Neural progenitor cell (in vitro differentiated cells): ENCODE data around the gene FAM131A. TPM values are rescaled to one million over a fixed set of nuclear protein-coding genes. Genes with fewer than 3 reads are reported as not detected.
A peak's percentile ranks its signal among the peaks of the same experiment; 100 is the strongest.

Experiments used
- DNase-seq: peaks from one replicate; pipeline ENCODE4 v3.0.0-alpha.2; 2016; ENCODE audit warnings: low spot score
- H2AFZ ChIP-seq: fragments of 200-600 bp; sonication (generic); replicated peaks from 2 replicates; pipeline ENCODE4 v1.6.1; 2016; ENCODE audit warnings: antibody characterized with exemption
- H3F3A ChIP-seq: fragments of 200-600 bp; sonication (generic); 2 replicates; pipeline ENCODE4 v1.6.1; 2016; ENCODE audit warnings: antibody characterized with exemption, low read depth
- H3K27ac ChIP-seq: fragments of 200-600 bp; sonication (generic); 2 replicates; pipeline ENCODE4 v1.5.1; 2016; ENCODE audit warnings: mild to moderate bottlenecking
- H3K27me3 ChIP-seq: fragments of 200-600 bp; sonication (generic); 2 replicates; pipeline ENCODE4 v1.6.1; 2016; ENCODE audit warnings: mild to moderate bottlenecking, moderate library complexity
- H3K36me3 ChIP-seq: fragments of 200-600 bp; sonication (generic); 2 replicates; pipeline ENCODE4 v1.5.1; 2016
- H3K4me1 ChIP-seq: fragments of 200-600 bp; sonication (generic); 2 replicates; pipeline ENCODE4 v1.6.1; 2016; ENCODE audit warnings: mixed run types
- H3K4me2 ChIP-seq: fragments of 200-600 bp; sonication (generic); 2 replicates; pipeline ENCODE4 v1.6.1; 2016
- H3K4me3 ChIP-seq: fragments of 200-600 bp; sonication (generic); 2 replicates; pipeline ENCODE4 v1.5.1; 2016
- H3K79me2 ChIP-seq: fragments of 200-600 bp; sonication (generic); 2 replicates; pipeline ENCODE4 v1.6.1; 2016; ENCODE audit warnings: low read depth
- H3K9ac ChIP-seq: fragments of 200-600 bp; sonication (generic); 2 replicates; pipeline ENCODE4 v1.6.1; 2016
- H3K9me3 ChIP-seq: fragments of 200-600 bp; sonication (generic); 2 replicates; pipeline ENCODE4 v1.5.1; 2016; ENCODE audit warnings: low read depth
- H4K20me1 ChIP-seq: fragments of 200-600 bp; sonication (generic); 2 replicates; pipeline ENCODE4 v1.6.1; 2016; ENCODE audit warnings: low read depth
- H3K27ac Mint-ChIP-seq: 3 replicates; pipeline ENCODE4 v1.8.0; 2021; ENCODE audit warnings: mixed read lengths
- H3K27me3 Mint-ChIP-seq: 2 replicates; pipeline ENCODE4 v1.8.0; 2022; ENCODE audit warnings: low read depth, mild to moderate bottlenecking, inconsistent platforms, moderate library complexity, mixed read lengths; ENCODE audit not compliant: insufficient read depth
- H3K36me3 Mint-ChIP-seq: 3 replicates; pipeline ENCODE4 v1.8.0; 2021; ENCODE audit warnings: mixed read lengths
- H3K4me1 Mint-ChIP-seq: 3 replicates; pipeline ENCODE4 v1.8.0; 2021; ENCODE audit warnings: mixed read lengths
- H3K4me3 Mint-ChIP-seq: 3 replicates; pipeline ENCODE4 v1.8.0; 2021; ENCODE audit warnings: mild to moderate bottlenecking, moderate library complexity, mixed read lengths
- H3K9me3 Mint-ChIP-seq: 3 replicates; pipeline ENCODE4 v1.8.0; 2020; ENCODE audit warnings: mixed read lengths
- CTCF ChIP-seq: fragments of 200-600 bp; sonication (generic); IDR thresholded peaks from 2 replicates; pipeline ENCODE4 v1.5.1; 2017; ENCODE audit warnings: antibody characterized with exemption, mild to moderate bottlenecking
- EZH2 ChIP-seq: fragments of 200-600 bp; sonication (generic); IDR thresholded peaks from 2 replicates; pipeline ENCODE4 v1.6.1; 2017; ENCODE audit warnings: antibody characterized with exemption, mild to moderate bottlenecking, moderate library complexity
- EZH2phosphoT487 ChIP-seq: fragments of 200-600 bp; sonication (generic); IDR thresholded peaks from 2 replicates; pipeline ENCODE4 v1.6.1; 2017; ENCODE audit warnings: antibody characterized with exemption
- total RNA-seq: library from RNA; depleted of rRNA; stranded (reverse); fragments of >200 nt; gene quantifications from 2 replicates; pipeline ENCODE4 v1.2.3, GENCODE V29; 2015; ENCODE audit warnings: low replicate concordance

Gene FAM131A
- total RNA-seq, 1 donor from 2014 or later, result 17.2 TPM

GRCh38 chr3:184384342-184384741 is 46.9 kb downstream of the FAM131A start:
- H3K9me3 ChIP-seq, result no peaks in the 10 kb centered on the region
- H3K27ac ChIP-seq, result no peak overlapping the region
- H3K36me3 Mint-ChIP-seq, result no peaks in the 10 kb centered on the region
- peaks cover 26% of the 10 kb centered on the region for H3K27me3 Mint-ChIP-seq
- peaks cover 21% of the 10 kb centered on the region for H3F3A ChIP-seq
- no peak for DNase-seq
- no peak overlapping the region for H3K4me3 ChIP-seq
- peaks cover 36% of the 10 kb centered on the region for H3K27me3 ChIP-seq
- no peak overlapping the region for H2AFZ ChIP-seq
- H3K36me3 ChIP-seq, result no peaks in the 10 kb centered on the region
- H3K79me2 ChIP-seq, result no peaks in the 10 kb centered on the region
- no peak overlapping the region for H3K9ac ChIP-seq
- H3K4me1 ChIP-seq, result peaks cover 12% of the 10 kb centered on the region
- peak overlapping the region; percentile 21 for H3K27ac Mint-ChIP-seq
- no peak overlapping the region for H3K4me2 ChIP-seq
- TF ChIP-seq EZH2 (no peak), CTCF (no peak), EZH2phosphoT487 (no peak)
- H4K20me1 ChIP-seq, result peaks cover 8% of the 10 kb centered on the region
- H3K4me3 Mint-ChIP-seq, result no peak overlapping the region
- H3K4me1 Mint-ChIP-seq, result peaks cover 6% of the 10 kb centered on the region
- H3K9me3 Mint-ChIP-seq, result peaks cover 3% of the 10 kb centered on the region

GRCh38 chr3:184384856-184385422 is 47.5 kb downstream of the FAM131A start:
- no peak for DNase-seq
- H3K27me3 ChIP-seq, result peaks cover 34% of the 10 kb centered on the region
- peaks cover 20% of the 10 kb centered on the region for H3F3A ChIP-seq
- H3K27me3 Mint-ChIP-seq, result peaks cover 25% of the 10 kb centered on the region
- H4K20me1 ChIP-seq, result peaks cover 8% of the 10 kb centered on the region
- H3K4me3 Mint-ChIP-seq, result no peak overlapping the region
- H3K4me2 ChIP-seq, result no peak overlapping the region
- H3K4me1 Mint-ChIP-seq, result peaks cover 6% of the 10 kb centered on the region
- H3K9me3 Mint-ChIP-seq, result peaks cover 3% of the 10 kb centered on the region
- H3K4me1 ChIP-seq, result peaks cover 11% of the 10 kb centered on the region
- no peak overlapping the region for H2AFZ ChIP-seq
- H3K27ac Mint-ChIP-seq, result no peak overlapping the region
- H3K79me2 ChIP-seq, result no peaks in the 10 kb centered on the region
- no peaks in the 10 kb centered on the region for H3K36me3 Mint-ChIP-seq
- H3K36me3 ChIP-seq, result no peaks in the 10 kb centered on the region
- TF ChIP-seq CTCF (no peak), EZH2phosphoT487 (no peak), EZH2 (no peak)
- no peak overlapping the region for H3K4me3 ChIP-seq
- no peaks in the 10 kb centered on the region for H3K9me3 ChIP-seq
- no peak overlapping the region for H3K27ac ChIP-seq
- no peak overlapping the region for H3K9ac ChIP-seq

GRCh38 chr3:184386047-184386806 is 48.8 kb downstream of the FAM131A start:
- H3K36me3 ChIP-seq, result no peaks in the 10 kb centered on the region
- H2AFZ ChIP-seq, result no peak overlapping the region
- no peak overlapping the region for H3K9ac ChIP-seq
- H3K4me2 ChIP-seq, result no peak overlapping the region
- H3K9me3 ChIP-seq, result no peaks in the 10 kb centered on the region
- H4K20me1 ChIP-seq, result peaks cover 1% of the 10 kb centered on the region
- no peak for TF ChIP-seq EZH2phosphoT487
- TF ChIP-seq EZH2, result no peak
- TF ChIP-seq CTCF, result no peak
- Mint-ChIP-seq H3K27me3 (peaks cover 30% of the 10 kb centered on the region), H3K4me1 (peaks cover 2% of the 10 kb centered on the region), H3K36me3 (no peaks in the 10 kb centered on the region), H3K9me3 (peaks cover 3% of the 10 kb centered on the region), H3K4me3 (no peak overlapping the region), H3K27ac (no peak overlapping the region)
- peaks cover 22% of the 10 kb centered on the region for H3K27me3 ChIP-seq
- DNase-seq, result no peak
- H3F3A ChIP-seq, result peaks cover 13% of the 10 kb centered on the region
- no peak overlapping the region for H3K4me3 ChIP-seq
- no peaks in the 10 kb centered on the region for H3K79me2 ChIP-seq
- no peak overlapping the region for H3K27ac ChIP-seq
- H3K4me1 ChIP-seq, result peaks cover 5% of the 10 kb centered on the region
